ENCODE data around the gene NCEH1. TPM values are rescaled to one million over a fixed set of nuclear protein-coding genes. Genes with fewer than 3 reads are reported as not detected.

Gene NCEH1
- total RNA-seq, 4 donors from 2014 or later = 4.5 to 9.3 (median 6.1) TPM

DNA sequence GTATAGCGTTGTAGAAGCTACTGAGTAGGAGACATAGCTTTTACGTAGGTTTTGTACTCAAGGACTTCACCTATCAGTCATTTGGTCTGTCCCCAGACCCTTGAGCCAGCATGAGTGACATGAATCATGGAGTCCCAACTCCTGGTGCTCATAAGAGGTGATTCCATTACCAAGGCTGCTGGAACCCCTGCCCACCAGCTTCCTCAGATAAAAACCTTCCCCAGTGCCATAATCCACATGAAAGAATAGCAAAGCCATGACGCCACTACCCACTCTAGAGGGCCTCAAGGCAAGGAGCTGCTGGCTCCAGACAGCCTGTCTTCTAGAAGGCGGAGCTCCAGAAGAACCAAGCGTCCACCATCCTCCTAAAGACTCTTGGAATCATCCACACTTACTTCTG lies 69.6 kb downstream of the NCEH1 start:
- Histone ChIP-seq H3K4me3 (no peak overlapping the region), H3K36me3 (peaks cover 0 to 19% of the 10 kb centered on the region in 2 donors), H3K27ac (no peak overlapping the region), H3K9me3 (no peaks in the 10 kb centered on the region), H3K4me1 (peaks cover 0 to 11% (median 0%) of the 10 kb centered on the region in 3 donors), H3K27me3 (no peaks in the 10 kb centered on the region)
- WGBS, 2 donors (ENCODE audit: low coverage in 1 of 2) = 94 to 95% methylated on average over 4 to 5 of the region's 5 CpGs
- ATAC-seq = no peak
- no peak for TF ChIP-seq POLR2A (IDR thresholded peaks at IDR 0.05)
- TF ChIP-seq, protein P1, sequence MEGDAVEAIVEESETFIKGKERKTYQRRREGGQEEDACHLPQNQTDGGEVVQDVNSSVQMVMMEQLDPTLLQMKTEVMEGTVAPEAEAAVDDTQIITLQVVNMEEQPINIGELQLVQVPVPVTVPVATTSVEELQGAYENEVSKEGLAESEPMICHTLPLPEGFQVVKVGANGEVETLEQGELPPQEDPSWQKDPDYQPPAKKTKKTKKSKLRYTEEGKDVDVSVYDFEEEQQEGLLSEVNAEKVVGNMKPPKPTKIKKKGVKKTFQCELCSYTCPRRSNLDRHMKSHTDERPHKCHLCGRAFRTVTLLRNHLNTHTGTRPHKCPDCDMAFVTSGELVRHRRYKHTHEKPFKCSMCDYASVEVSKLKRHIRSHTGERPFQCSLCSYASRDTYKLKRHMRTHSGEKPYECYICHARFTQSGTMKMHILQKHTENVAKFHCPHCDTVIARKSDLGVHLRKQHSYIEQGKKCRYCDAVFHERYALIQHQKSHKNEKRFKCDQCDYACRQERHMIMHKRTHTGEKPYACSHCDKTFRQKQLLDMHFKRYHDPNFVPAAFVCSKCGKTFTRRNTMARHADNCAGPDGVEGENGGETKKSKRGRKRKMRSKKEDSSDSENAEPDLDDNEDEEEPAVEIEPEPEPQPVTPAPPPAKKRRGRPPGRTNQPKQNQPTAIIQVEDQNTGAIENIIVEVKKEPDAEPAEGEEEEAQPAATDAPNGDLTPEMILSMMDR (IDR thresholded peaks at IDR 0.05) = no peak
- no peak for TF ChIP-seq POLR2AphosphoS5 (IDR thresholded peaks at IDR 0.05)
- TF ChIP-seq EP300 (IDR thresholded peaks at IDR 0.05) = no peak

DNA sequence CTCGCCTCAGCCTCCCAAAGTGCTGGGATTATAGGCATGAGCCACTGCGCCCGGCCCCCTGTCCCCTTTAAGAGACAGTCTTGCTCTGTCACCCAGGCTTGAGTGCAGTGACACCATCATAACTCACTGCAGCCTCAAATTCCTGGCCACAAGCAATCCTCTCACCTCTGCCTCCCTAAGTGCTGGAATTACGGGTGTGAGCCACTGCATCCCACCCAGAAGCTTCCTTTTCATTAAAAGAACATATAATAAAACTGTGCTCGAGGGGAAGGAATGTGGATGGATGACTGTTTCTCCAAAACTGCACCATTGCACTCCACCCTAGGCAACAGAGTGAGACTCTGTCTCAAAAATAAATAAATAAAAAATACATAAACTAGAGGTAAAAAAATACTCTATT lies 70.1 kb downstream of the NCEH1 start:
- TF ChIP-seq EP300 (IDR thresholded peaks at IDR 0.05) (no peak), POLR2A (IDR thresholded peaks at IDR 0.05) (no peak)
- no peak overlapping the region for H3K27ac ChIP-seq

DNA sequence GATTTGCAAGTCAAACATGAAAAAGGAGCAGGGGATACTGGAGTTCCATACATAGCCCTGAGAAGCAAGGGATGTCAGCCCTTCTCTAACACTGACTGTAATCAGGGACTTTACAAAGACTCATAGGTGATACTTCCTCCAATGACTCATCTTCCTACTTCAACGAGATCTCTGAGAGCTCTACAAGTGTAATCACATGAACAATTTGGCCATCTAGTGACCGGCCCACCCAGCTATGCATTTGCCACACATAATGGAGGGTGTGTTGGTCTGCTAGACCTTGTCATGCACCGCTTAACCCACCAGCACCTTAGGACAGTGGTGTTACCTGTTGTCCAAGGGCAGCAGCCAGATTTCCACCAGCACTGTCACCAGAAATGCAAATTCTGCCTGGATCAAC lies 75.3 kb downstream of the NCEH1 start:
- Histone ChIP-seq H3K4me1 (peaks cover 2 to 34% (median 12%) of the 10 kb centered on the region in 3 donors), H3K27me3 (no peaks in the 10 kb centered on the region), H3K36me3 (peaks cover 0 to 12% of the 10 kb centered on the region in 2 donors), H3K9me3 (no peaks in the 10 kb centered on the region), H3K27ac (peak overlapping the region in 3 of 4 donors; percentile 4 to 62 (median 35)), H3K4me3 (no peak overlapping the region)
- ATAC-seq = no peak
- TF ChIP-seq EP300 (IDR thresholded peaks at IDR 0.05) (no peak), POLR2AphosphoS5 (IDR thresholded peaks at IDR 0.05) (no peak), POLR2A (IDR thresholded peaks at IDR 0.05) (no peak)
- TF ChIP-seq, protein P1 (IDR thresholded peaks at IDR 0.05) = no peak
- 63 to 73% methylated on average over 3 of the region's 3 CpGs for WGBS, 2 donors (ENCODE audit: low coverage in 1 of 2)

More for the DNA sequence above, 70.1 kb downstream of the NCEH1 start:
- peaks cover 0 to 19% of the 10 kb centered on the region in 2 donors for H3K36me3 ChIP-seq
- 83 to 88% methylated on average over 3 to 5 of the region's 5 CpGs for WGBS, 2 donors (ENCODE audit: low coverage in 1 of 2)
- H3K9me3 ChIP-seq = no peaks in the 10 kb centered on the region
- H3K27me3 ChIP-seq = no peaks in the 10 kb centered on the region
- H3K4me1 ChIP-seq = peaks cover 0 to 11% (median 0%) of the 10 kb centered on the region in 3 donors
- no peak overlapping the region for H3K4me3 ChIP-seq
- ATAC-seq = no peak

DNA sequence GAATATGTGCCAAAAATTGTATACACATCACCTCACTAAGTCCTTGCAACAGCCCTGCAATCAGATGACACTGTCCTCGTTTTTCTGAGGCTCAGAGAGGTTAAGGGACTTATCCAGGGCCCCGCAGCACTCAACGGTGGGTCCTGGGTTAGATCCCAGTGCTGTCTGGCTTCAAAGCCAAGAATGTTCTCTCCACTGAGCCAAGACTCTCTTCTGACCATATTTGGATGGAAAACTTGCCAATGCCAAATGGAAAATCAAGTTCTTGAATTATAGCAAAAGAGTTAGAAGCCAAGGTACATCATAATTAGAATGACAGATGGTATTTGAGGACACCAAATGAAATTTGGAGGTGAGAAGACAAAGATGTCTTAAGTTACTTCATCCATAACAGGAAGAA lies 75.9 kb downstream of the NCEH1 start:
- 45% methylated on average over 3 of the region's 3 CpGs; no CpG with 5 or more reads in 1 of the 2 donors for WGBS, 2 donors (ENCODE audit: low coverage in 1 of 2)

DNA sequence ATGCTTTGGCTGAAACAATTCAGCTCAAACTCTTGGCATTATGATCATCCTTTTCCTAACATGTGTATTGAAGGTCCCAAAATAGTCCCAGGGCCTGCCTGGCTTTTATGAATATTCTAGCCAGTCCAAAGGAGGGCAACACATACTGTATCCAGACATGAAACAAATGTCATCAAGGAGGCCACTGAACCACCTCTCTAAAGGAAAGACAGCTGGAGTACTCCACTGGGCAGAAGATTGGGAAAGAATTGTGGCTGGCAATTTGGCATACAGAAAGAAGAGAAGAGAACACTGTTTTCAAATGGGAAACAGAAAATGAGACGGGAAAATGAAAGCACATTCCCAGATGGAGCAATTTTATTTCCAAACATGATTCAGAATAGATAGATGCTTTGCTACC lies 80.6 kb downstream of the NCEH1 start:
- H3K36me3 ChIP-seq = peaks cover 0 to 12% of the 10 kb centered on the region in 2 donors
- 17 to 36% methylated on average over 1 of the region's 1 CpG for WGBS, 2 donors (ENCODE audit: low coverage in 1 of 2)
- peak overlapping the region; percentile 36 to 61 (median 46) for H3K27ac ChIP-seq
- H3K4me1 ChIP-seq = peaks cover 2 to 31% (median 9%) of the 10 kb centered on the region in 3 donors
- no peaks in the 10 kb centered on the region for H3K9me3 ChIP-seq
- no peak overlapping the region for H3K4me3 ChIP-seq
- peak; percentile 17 for ATAC-seq
- TF ChIP-seq POLR2AphosphoS5 (IDR thresholded peaks at IDR 0.05) = no peak
- no peaks in the 10 kb centered on the region for H3K27me3 ChIP-seq

More for the DNA sequence above, 75.9 kb downstream of the NCEH1 start:
- peaks cover 2 to 40% (median 12%) of the 10 kb centered on the region in 3 donors for H3K4me1 ChIP-seq
- TF ChIP-seq EP300 (IDR thresholded peaks at IDR 0.05) (no peak), POLR2AphosphoS5 (IDR thresholded peaks at IDR 0.05) (no peak), POLR2A (IDR thresholded peaks at IDR 0.05) (no peak)
- TF ChIP-seq, protein P1 (IDR thresholded peaks at IDR 0.05) = no peak
- no peak overlapping the region for H3K4me3 ChIP-seq
- ATAC-seq = peak; percentile 42
- no peaks in the 10 kb centered on the region for H3K27me3 ChIP-seq
- H3K9me3 ChIP-seq = no peaks in the 10 kb centered on the region
- peak overlapping the region in 2 of 4 donors; percentile 18 to 62 for H3K27ac ChIP-seq
- H3K36me3 ChIP-seq = peaks cover 0 to 12% of the 10 kb centered on the region in 2 donors

DNA sequence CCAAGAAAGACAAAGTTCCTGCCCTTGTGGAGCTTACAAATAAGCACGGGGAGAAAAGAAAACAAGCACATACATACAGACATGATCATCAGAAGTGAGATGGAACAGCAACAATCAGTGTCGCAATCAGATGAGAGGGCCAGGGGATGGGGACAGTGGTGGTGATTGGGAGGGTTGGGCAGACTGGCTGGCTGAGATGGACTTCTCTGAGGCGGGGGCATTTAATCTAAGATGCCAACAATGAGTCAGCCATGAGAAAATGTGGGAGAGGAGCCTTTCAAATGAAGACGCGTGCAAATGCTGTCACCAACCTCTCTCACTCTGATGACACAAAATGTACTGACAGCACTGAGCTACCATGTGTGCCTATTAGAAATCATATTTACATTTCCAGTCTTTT lies 81.4 kb downstream of the NCEH1 start:
- H3K4me1 ChIP-seq = peaks cover 0 to 23% (median 1%) of the 10 kb centered on the region in 3 donors
- no peak overlapping the region for H3K4me3 ChIP-seq
- H3K27ac ChIP-seq = peak overlapping the region in 2 of 4 donors; percentile 36 to 53
- WGBS, 2 donors (ENCODE audit: low coverage in 1 of 2) = 87 to 90% methylated on average over 2 to 5 of the region's 5 CpGs
- no peaks in the 10 kb centered on the region for H3K27me3 ChIP-seq
- no peak for ATAC-seq
- H3K9me3 ChIP-seq = no peaks in the 10 kb centered on the region
- TF ChIP-seq EP300 (IDR thresholded peaks at IDR 0.05) (no peak), POLR2AphosphoS5 (IDR thresholded peaks at IDR 0.05) (no peak), POLR2A (IDR thresholded peaks at IDR 0.05) (no peak)
- TF ChIP-seq, protein P1 (IDR thresholded peaks at IDR 0.05) = no peak
- peaks cover 0 to 12% of the 10 kb centered on the region in 2 donors for H3K36me3 ChIP-seq
